DMS114 treated with DMSO at 0.1 percent for 48 hours (cell line): ENCODE data around the gene PRKRIP1.
"Not testable (repeated sequence)": the region's sequence is repeated elsewhere in the genome, so short reads cannot be mapped to it uniquely, and the experiment has no call there.

ENCODE experiments used
- DNase-seq: peaks from one replicate; lab custom pipeline; 2025; ENCODE audit not compliant: unreplicated experiment; lab: John Stamatoyannopoulos, UW

Gene PRKRIP1

GRCh38 chr7:102429141-102429899 is 33.2 kb downstream of the PRKRIP1 start:
- no peak for DNase-seq

GRCh38 chr7:102431617-102432298 is 35.6 kb downstream of the PRKRIP1 start:
- DNase-seq, result no peak

- no peak for DNase-seq
These were observed 36.5 kb downstream of the PRKRIP1 start for GRCh38 chr7:102432442-102433218.

- DNase-seq, result no peak
These were observed 37.3 kb downstream of the PRKRIP1 start, which contains the start of gene ORAI2 for GRCh38 chr7:102433219-102434038. ORAI2 (plus strand) TSS chr7:102433575; CDS start chr7:102438957, 5,382 bp downstream.

GRCh38 chr7:102434039-102434486 is 37.9 kb downstream of the PRKRIP1 start:
- no peak for DNase-seq

GRCh38 chr7:102436118-102436517 is 40.0 kb downstream of the PRKRIP1 start:
- no peak for DNase-seq

GRCh38 chr7:102439963-102440795 is 44.0 kb downstream of the PRKRIP1 start:
- DNase-seq, result no peak

- no peak for DNase-seq
These were observed 49.0 kb downstream of the PRKRIP1 start for GRCh38 chr7:102444961-102445673.

GRCh38 chr7:102445674-102446071 is 49.5 kb downstream of the PRKRIP1 start:
- no peak for DNase-seq

- DNase-seq, result no peak
These were observed 50.4 kb downstream of the PRKRIP1 start for GRCh38 chr7:102446387-102447156.

- no peak for DNase-seq
These were observed 51.1 kb downstream of the PRKRIP1 start for GRCh38 chr7:102447311-102447710.

GRCh38 chr7:102449136-102449535 is 53.0 kb downstream of the PRKRIP1 start:
- DNase-seq, result no peak

GRCh38 chr7:102450242-102450641 is 54.1 kb downstream of the PRKRIP1 start:
- DNase-seq, result no peak

- no peak for DNase-seq
These were observed 55.4 kb downstream of the PRKRIP1 start for GRCh38 chr7:102451371-102452054.

- no peak for DNase-seq
These were observed 56.3 kb downstream of the PRKRIP1 start for GRCh38 chr7:102452451-102452850.

- DNase-seq, result no peak
These were observed 57.2 kb downstream of the PRKRIP1 start for GRCh38 chr7:102453319-102453718.

- no peak for DNase-seq
These were observed 58.3 kb downstream of the PRKRIP1 start for GRCh38 chr7:102454468-102454867.

- not testable (repeated sequence) for DNase-seq
These were observed 58.8 kb downstream of the PRKRIP1 start for GRCh38 chr7:102454932-102455331.
